K562 treated with DMSO at 1 percent for 24 hours (cell line): ENCODE data around the gene ANKS6. TPM values are rescaled to one million over a fixed set of nuclear protein-coding genes. Genes with fewer than 3 reads are reported as not detected.

Experiments
- total RNA-seq: library from RNA; unstranded; fragments of 300-600 nt; gene quantifications from 2 replicates; pipeline ENCODE4 v1.2.3, GENCODE V29; 2022; ENCODE audit warnings: low read depth; ENCODE audit not compliant: insufficient read depth

ANKS6 gene
- total RNA-seq = 27.5 and 28.9 TPM in 2 replicates

DNA sequence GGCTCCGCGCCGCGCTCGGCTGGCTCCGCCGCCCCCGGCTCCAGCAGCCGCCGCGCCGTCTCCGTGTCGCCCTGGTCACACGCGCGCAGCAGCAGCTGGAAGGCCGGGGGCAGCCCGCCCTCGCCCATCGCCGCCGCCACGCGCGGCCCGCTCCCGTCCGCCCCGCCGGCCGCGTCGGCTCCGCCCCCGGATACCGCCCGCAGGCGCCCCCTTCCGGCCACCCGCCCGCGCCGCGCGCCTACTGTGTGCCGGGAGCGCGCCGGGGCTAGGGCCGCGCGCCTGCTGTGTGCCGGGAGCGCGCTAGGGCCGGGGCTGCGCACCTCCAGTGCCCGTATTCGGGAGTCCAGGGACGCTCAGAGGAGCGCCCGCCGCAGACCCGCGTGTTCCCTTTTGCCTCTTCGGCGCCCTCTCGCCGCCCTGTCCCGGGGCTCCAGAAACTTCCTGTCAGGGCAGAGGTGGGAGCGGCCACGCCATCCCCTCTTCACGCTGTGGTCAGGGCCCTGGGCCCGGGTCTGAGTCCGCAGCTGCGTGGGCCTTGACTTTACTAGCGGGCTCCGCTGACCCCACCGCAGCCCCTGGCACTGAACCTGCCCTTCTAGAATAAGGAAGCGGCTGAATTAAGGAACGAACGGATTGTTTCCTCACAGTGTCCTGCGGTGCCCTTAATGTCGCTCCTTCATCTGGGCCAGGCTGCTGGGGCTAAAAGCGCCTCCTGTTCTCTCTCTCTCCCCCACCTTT, at the start of gene ANKS6:
ANKS6 (minus strand) TSS at position 192 of the 738 bp plus-strand sequence; CDS start at position 128, 64 bp downstream.

DNA sequence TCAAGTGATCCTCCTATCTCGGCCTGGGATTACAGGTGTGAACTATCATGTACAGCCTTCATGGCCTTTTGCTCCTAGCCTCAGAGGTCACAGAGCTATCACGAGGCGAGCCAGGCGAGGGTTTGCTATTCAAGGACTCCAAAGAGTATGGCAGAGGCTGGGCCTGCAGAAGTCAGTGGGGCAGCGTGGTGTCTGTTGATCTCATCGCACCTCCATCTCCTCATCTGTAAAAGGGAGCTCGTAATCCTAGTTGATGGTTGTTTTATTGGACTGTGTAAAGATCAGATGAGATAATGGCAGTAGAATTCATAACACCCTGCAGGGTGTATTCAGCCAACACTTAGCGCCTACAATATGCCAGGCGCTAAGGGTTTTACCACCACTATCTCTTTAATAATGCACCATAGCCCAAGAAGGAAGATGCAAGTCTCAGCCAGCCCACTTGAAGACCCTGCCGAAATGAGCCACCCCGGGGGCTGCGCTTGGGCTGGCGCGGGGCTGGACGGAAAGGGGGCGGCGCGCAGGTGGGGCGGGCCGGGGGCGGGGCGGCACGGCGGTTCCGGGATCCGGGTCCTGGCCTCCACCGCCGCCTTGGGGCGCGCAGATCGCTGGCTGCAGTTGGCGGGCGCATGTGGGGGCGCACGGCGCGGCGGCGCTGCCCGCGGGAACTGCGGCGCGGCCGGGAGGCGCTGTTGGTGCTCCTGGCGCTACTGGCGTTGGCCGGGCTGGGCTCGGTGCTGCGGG, 10.9 kb upstream of the ANKS6 start, which contains the start of gene GALNT12:
GALNT12 (plus strand) TSS at position 601 of the 744 bp plus-strand sequence; CDS start at position 630, 29 bp downstream.

DNA sequence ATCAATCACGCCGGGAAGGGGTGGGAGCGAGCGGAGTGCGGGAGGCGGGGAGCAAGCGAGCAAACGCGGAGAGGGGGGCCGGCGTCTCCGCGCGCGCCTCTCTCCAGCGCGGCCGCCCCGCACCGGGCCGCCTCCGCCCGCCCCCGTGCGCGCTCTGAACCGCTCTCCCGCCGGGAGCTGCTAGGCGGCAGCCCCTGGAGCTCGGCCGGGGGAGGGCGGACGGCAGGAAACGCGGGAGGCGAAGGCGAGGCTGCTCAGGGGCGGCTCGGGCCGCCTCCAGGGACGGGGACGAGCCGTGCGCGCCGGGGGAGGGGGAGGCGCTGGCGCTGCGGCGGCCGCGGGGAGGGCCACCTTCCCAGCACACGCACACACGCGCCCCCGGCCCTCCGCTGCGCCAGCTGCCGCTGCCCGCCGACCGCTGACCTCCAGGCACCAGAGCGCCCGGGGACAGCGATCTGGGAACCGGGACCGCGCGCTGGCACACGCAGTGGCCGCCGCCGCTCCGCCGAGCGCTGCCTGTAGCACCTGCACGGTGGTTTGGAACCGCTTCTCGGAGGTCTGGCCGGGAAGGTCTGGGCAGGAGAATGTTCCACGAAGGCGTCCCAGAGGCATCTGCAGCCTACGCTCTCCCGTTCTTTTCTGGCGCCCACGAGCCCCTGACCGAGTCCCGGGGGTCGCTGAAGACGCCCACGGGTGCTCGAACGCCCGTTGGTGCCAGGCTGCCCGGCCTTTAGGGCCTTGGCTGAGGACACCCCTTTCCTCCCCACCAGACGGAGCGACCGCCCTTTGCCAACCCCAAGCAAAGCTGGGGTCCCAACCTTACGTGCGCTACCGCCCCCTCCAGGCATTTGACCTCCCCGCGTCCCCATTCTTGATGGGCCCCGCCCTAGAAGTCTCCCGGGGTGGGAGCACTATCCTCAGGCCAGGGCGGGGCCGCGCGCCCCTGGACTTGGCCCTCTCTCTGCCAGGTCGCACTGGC, 87.1 kb downstream of the ANKS6 start, which contains the start of gene GABBR2:
GABBR2 (minus strand) TSS at position 3 of the 979 bp plus-strand sequence. CDS start 198 bp downstream, outside the sequence.

Other genes starting within 250 kb of the ANKS6 start
- 0.22 and 0.35 TPM in 2 replicates for gene GABBR2, start 87.6 kb downstream of the ANKS6 start, total RNA-seq
- 47.8 and 58.8 TPM in 2 replicates for gene GALNT12, start 11.1 kb upstream of the ANKS6 start, total RNA-seq
- 7.0 and 9.3 TPM in 2 replicates for gene COL15A1, start 147.4 kb upstream of the ANKS6 start, total RNA-seq